Measurements from ENCODE around the gene HTR3D. TPM values are rescaled to one million over a fixed set of nuclear protein-coding genes. Genes with fewer than 3 reads are reported as not detected.

Gene HTR3D
- total and polyA plus RNA-seq, 2 of the 13 experiments (the other 11 are each of a cell fraction or from before 2014, with no cell fraction given) = not detected

DNA sequence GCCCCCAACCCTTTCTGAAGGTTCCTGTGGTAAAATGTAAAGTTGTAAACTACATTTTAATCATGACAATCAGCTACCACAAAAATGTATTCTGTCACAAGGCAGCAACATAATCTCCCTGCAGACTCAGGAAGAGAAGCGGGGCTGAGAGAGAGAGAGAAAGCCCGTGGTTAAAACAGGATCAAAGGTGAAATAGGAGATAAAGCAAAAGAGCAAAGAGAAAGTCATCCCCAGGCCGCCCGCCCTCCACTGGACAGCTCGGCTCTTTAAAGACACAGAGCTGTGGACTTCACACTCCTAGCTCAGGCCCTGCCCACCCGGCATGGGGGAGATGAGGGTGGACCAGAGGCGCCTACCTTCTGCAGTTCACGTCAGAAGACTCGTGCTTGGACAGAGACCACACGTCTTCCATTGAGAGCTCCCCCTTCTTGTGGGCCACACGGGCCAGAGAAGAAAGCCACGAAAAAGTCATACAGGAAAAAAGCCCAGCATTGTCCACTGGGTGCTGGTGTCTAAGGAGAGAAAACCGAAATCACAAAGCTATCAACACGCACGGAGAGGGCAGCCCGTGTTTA lies 43.2 kb upstream of the HTR3D start (continued):
- TF ChIP-seq ZNF503 (CRISPR knock-in tag; IDR thresholded peaks at IDR 0.05) = no peak
- peak; percentile 41; the same call in 1 of the 2 replicates for TF ChIP-seq ZNF777 (CRISPR knock-in tag; IDR thresholded peaks at IDR 0.05)
- TF ChIP-seq, protein P1, sequence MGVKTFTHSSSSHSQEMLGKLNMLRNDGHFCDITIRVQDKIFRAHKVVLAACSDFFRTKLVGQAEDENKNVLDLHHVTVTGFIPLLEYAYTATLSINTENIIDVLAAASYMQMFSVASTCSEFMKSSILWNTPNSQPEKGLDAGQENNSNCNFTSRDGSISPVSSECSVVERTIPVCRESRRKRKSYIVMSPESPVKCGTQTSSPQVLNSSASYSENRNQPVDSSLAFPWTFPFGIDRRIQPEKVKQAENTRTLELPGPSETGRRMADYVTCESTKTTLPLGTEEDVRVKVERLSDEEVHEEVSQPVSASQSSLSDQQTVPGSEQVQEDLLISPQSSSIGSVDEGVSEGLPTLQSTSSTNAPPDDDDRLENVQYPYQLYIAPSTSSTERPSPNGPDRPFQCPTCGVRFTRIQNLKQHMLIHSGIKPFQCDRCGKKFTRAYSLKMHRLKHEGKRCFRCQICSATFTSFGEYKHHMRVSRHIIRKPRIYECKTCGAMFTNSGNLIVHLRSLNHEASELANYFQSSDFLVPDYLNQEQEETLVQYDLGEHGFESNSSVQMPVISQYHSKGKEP (CRISPR knock-in tag; IDR thresholded peaks at IDR 0.05) = no peak
- TF ChIP-seq PRMT3 (CRISPR knock-in tag; IDR thresholded peaks at IDR 0.05; ENCODE audit: borderline replicate concordance, low read depth) = no peak
- TF ChIP-seq, protein P2, sequence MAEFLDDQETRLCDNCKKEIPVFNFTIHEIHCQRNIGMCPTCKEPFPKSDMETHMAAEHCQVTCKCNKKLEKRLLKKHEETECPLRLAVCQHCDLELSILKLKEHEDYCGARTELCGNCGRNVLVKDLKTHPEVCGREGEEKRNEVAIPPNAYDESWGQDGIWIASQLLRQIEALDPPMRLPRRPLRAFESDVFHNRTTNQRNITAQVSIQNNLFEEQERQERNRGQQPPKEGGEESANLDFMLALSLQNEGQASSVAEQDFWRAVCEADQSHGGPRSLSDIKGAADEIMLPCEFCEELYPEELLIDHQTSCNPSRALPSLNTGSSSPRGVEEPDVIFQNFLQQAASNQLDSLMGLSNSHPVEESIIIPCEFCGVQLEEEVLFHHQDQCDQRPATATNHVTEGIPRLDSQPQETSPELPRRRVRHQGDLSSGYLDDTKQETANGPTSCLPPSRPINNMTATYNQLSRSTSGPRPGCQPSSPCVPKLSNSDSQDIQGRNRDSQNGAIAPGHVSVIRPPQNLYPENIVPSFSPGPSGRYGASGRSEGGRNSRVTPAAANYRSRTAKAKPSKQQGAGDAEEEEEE (CRISPR knock-in tag; IDR thresholded peaks at IDR 0.05; ENCODE audit: borderline replicate concordance) = no peak
- TF ChIP-seq ZNF558 (CRISPR knock-in tag; IDR thresholded peaks at IDR 0.05; ENCODE audit: borderline replicate concordance) = no peak
- TF ChIP-seq ZBTB49 (CRISPR knock-in tag; IDR thresholded peaks at IDR 0.05; ENCODE audit: borderline replicate concordance) = no peak
- TF ChIP-seq SNAPC5 (CRISPR knock-in tag; IDR thresholded peaks at IDR 0.05; ENCODE audit: borderline replicate concordance) = no peak
- no peak for TF ChIP-seq ZNF530 (CRISPR knock-in tag; IDR thresholded peaks at IDR 0.05; ENCODE audit: low read depth)
- TF ChIP-seq, protein P3, sequence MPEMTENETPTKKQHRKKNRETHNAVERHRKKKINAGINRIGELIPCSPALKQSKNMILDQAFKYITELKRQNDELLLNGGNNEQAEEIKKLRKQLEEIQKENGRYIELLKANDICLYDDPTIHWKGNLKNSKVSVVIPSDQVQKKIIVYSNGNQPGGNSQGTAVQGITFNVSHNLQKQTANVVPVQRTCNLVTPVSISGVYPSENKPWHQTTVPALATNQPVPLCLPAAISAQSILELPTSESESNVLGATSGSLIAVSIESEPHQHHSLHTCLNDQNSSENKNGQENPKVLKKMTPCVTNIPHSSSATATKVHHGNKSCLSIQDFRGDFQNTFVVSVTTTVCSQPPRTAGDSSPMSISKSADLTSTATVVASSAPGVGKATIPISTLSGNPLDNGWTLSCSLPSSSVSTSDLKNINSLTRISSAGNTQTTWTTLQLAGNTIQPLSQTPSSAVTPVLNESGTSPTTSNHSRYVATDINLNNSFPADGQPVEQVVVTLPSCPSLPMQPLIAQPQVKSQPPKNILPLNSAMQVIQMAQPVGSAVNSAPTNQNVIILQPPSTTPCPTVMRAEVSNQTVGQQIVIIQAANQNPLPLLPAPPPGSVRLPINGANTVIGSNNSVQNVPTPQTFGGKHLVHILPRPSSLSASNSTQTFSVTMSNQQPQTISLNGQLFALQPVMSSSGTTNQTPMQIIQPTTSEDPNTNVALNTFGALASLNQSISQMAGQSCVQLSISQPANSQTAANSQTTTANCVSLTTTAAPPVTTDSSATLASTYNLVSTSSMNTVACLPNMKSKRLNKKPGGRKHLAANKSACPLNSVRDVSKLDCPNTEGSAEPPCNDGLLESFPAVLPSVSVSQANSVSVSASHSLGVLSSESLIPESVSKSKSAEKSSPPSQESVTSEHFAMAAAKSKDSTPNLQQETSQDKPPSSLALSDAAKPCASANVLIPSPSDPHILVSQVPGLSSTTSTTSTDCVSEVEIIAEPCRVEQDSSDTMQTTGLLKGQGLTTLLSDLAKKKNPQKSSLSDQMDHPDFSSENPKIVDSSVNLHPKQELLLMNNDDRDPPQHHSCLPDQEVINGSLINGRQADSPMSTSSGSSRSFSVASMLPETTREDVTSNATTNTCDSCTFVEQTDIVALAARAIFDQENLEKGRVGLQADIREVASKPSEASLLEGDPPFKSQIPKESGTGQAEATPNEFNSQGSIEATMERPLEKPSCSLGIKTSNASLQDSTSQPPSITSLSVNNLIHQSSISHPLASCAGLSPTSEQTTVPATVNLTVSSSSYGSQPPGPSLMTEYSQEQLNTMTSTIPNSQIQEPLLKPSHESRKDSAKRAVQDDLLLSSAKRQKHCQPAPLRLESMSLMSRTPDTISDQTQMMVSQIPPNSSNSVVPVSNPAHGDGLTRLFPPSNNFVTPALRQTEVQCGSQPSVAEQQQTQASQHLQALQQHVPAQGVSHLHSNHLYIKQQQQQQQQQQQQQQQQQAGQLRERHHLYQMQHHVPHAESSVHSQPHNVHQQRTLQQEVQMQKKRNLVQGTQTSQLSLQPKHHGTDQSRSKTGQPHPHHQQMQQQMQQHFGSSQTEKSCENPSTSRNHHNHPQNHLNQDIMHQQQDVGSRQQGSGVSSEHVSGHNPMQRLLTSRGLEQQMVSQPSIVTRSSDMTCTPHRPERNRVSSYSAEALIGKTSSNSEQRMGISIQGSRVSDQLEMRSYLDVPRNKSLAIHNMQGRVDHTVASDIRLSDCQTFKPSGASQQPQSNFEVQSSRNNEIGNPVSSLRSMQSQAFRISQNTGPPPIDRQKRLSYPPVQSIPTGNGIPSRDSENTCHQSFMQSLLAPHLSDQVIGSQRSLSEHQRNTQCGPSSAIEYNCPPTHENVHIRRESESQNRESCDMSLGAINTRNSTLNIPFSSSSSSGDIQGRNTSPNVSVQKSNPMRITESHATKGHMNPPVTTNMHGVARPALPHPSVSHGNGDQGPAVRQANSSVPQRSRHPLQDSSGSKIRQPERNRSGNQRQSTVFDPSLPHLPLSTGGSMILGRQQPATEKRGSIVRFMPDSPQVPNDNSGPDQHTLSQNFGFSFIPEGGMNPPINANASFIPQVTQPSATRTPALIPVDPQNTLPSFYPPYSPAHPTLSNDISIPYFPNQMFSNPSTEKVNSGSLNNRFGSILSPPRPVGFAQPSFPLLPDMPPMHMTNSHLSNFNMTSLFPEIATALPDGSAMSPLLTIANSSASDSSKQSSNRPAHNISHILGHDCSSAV (CRISPR knock-in tag; IDR thresholded peaks at IDR 0.05; ENCODE audit: borderline replicate concordance) = no peak
- peak; percentile 57; the same call in 1 of the 2 replicates for TF ChIP-seq BORCS8-MEF2B (CRISPR knock-in tag; IDR thresholded peaks at IDR 0.05)

Measured in HepG2 (cell line).